Prostate gland (tissue), 2 donors: ENCODE measurements around the gene ZNF701. TPM values are rescaled to one million over a fixed set of nuclear protein-coding genes. Genes with fewer than 3 reads are reported as not detected.
"Not testable (repeated sequence)": the region's sequence is repeated elsewhere in the genome, so short reads cannot be mapped to it uniquely, and the experiment has no call there.

Source experiments
- DNase-seq: peaks from one replicate; pipeline ENCODE4 v3.0.0-alpha.2; 2019; ENCODE audit warnings: low spot score
- H3K27ac ChIP-seq, 2 donors: fragments of 200-600 bp; sonication (generic); 2 replicates each; pipeline ENCODE4 v1.5.1; 2017 to 2019
- H3K27me3 ChIP-seq: fragments of 200-600 bp; sonication (generic); replicated peaks from 2 replicates; pipeline ENCODE4 v1.5.1; 2019; ENCODE audit not compliant: insufficient read depth
- H3K36me3 ChIP-seq, 2 donors: fragments of 200-600 bp; sonication (generic); 1 replicate in 1 of 2; 2 replicates in 1 of 2; pipeline versions ENCODE4 v1.5.1 to v1.8.1; 2017 to 2019
- H3K4me1 ChIP-seq: fragments of 200-600 bp; sonication (generic); replicated peaks from 2 replicates; pipeline ENCODE4 v1.5.1; 2019
- H3K4me3 ChIP-seq, 2 donors: fragments of 200-600 bp; sonication (generic); 2 replicates each; pipeline ENCODE4 v1.5.1; 2017 to 2019
- H3K9me3 ChIP-seq: fragments of 200-600 bp; sonication (generic); 2 replicates; pipeline ENCODE4 v1.5.1; 2017
- POLR2A ChIP-seq: fragments of 450-650 bp; IDR thresholded peaks from one replicate; pipeline ENCODE4 v1.6.1; 2016; ENCODE audit warnings: antibody characterized with exemption, mild to moderate bottlenecking
- POLR2AphosphoS5 ChIP-seq: sonication (generic); formaldehyde crosslinking; IDR thresholded peaks from one replicate; pipeline ENCODE4 v1.6.1; 2017; ENCODE audit warnings: antibody characterized with exemption
- WGBS: methylation state at CpG from one replicate; pipeline ENCODE4 v1.1.5; 2018; 5-methylcytosine and 5-hydroxymethylcytosine counted together
- intact Hi-C: fragments of 100-400 bp; cut with DNase I; formaldehyde crosslinking; loops from one replicate; pipeline ENCODE4 v1.14.2; 2022
- total RNA-seq, 2 donors: library from RNA; depleted of rRNA; stranded (reverse); fragments of >200 nt; gene quantifications; one replicate each; pipeline ENCODE4 v1.1.0, GENCODE V29; 2016
- TF ChIP-seq, protein P1 (sequence below), 4 experiments: fragments of 200-600 bp in 2 of 4; fragments of 450-650 bp in 2 of 4; sonication (generic) in 2 of 4; IDR thresholded peaks; 1 replicate in 3 of 4; 2 replicates in 1 of 4; pipeline ENCODE4 v1.5.1; 2016 to 2019; ENCODE audit warnings: antibody characterized with exemption in 4 of 4, mild to moderate bottlenecking in 2 of 4, moderate library complexity in 2 of 4

Gene ZNF701
- total RNA-seq, 2 donors from 2014 or later: 15.4 to 22.1 TPM

DNA sequence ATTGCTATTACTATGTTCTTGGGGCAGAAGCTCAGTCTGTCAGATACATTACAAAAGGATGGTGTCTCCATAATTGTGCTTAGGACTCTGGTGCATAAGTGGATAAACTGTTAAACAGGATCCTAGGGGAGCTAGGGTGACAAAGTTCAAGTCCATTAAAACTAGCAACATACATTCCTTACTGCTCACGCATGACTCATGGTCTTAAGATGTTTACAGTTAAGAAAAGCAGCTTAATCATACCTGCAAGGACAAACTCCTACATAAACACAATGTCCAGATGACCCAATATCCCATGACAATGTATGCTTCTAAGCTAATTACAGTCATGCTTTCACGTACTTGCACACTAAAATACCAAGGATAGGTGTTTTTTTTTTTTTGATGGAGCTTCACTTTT lies 3.5 kb upstream of the ZNF701 start:
- Histone ChIP-seq H3K27ac (no peak overlapping the region), H3K4me1 (no peaks in the 10 kb centered on the region), H3K27me3 (no peaks in the 10 kb centered on the region), H3K36me3 (no peaks in the 10 kb centered on the region), H3K9me3 (no peaks in the 10 kb centered on the region), H3K4me3 (no peak overlapping the region)
- intact Hi-C loops: no loop called here
- DNase-seq: no peak
- no peak for TF ChIP-seq POLR2AphosphoS5
- 82% methylated on average over 2 of the region's 2 CpGs for WGBS

DNA sequence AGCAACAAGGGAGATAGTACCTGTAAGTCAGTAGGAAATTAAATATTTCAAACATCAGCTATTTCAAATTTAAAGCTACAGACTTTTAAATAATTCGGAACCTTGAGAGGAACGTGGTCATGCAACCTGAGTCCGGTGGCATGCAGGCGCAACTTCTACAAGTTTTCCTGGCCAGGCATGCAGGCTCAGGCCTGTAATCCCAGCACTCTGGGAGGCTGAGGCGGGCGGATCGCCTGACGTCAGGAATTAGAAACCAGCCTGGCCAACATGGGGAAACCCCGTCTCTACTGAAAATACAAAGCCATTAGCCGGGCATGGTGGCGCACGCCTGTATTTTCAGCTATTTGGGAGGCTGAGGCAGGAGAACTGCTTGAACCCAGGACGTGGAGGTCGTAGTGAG lies 2.2 kb upstream of the ZNF701 start:
- WGBS: 92% methylated on average over 14 of the region's 14 CpGs
- Histone ChIP-seq H3K36me3 (no peaks in the 10 kb centered on the region), H3K27me3 (no peaks in the 10 kb centered on the region), H3K4me3 (no peak overlapping the region), H3K27ac (no peak overlapping the region), H3K4me1 (no peaks in the 10 kb centered on the region), H3K9me3 (no peaks in the 10 kb centered on the region)
- DNase-seq: no peak
- intact Hi-C loops: no loop called here
- TF ChIP-seq, protein P1, sequence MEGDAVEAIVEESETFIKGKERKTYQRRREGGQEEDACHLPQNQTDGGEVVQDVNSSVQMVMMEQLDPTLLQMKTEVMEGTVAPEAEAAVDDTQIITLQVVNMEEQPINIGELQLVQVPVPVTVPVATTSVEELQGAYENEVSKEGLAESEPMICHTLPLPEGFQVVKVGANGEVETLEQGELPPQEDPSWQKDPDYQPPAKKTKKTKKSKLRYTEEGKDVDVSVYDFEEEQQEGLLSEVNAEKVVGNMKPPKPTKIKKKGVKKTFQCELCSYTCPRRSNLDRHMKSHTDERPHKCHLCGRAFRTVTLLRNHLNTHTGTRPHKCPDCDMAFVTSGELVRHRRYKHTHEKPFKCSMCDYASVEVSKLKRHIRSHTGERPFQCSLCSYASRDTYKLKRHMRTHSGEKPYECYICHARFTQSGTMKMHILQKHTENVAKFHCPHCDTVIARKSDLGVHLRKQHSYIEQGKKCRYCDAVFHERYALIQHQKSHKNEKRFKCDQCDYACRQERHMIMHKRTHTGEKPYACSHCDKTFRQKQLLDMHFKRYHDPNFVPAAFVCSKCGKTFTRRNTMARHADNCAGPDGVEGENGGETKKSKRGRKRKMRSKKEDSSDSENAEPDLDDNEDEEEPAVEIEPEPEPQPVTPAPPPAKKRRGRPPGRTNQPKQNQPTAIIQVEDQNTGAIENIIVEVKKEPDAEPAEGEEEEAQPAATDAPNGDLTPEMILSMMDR (IDR thresholded peaks at IDR 0.05): no peak
- TF ChIP-seq POLR2A (no peak), POLR2AphosphoS5 (no peak)

DNA sequence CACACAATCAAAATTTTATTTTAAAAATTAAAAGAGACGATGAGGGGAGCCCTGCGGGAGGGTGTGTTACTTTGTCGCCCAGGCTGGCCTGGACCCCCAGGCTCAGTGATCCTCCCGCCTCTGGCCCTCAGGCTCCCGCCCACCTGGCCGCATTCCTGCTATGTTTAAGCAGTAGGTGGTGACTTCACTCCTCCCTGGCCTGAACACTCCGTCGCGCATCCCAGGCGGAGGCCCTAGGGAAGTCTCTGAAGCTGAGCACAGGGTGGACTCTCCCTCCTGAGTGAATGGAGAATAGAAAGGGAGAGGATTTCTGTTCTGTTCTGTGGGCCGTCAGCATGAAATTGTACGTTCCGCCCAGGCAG lies 468 bp upstream of the ZNF701 start:
- H3K36me3 ChIP-seq, H3K9me3 ChIP-seq, intact Hi-C loops, H3K4me1 ChIP-seq, H3K27me3 ChIP-seq: not testable (repeated sequence)
- peak overlapping the region; percentile 73 to 81 for H3K27ac ChIP-seq
- peak; percentile 31 for DNase-seq
- WGBS: 2% methylated on average over 13 of the region's 13 CpGs
- peak overlapping the region; percentile 59 to 77 for H3K4me3 ChIP-seq

DNA sequence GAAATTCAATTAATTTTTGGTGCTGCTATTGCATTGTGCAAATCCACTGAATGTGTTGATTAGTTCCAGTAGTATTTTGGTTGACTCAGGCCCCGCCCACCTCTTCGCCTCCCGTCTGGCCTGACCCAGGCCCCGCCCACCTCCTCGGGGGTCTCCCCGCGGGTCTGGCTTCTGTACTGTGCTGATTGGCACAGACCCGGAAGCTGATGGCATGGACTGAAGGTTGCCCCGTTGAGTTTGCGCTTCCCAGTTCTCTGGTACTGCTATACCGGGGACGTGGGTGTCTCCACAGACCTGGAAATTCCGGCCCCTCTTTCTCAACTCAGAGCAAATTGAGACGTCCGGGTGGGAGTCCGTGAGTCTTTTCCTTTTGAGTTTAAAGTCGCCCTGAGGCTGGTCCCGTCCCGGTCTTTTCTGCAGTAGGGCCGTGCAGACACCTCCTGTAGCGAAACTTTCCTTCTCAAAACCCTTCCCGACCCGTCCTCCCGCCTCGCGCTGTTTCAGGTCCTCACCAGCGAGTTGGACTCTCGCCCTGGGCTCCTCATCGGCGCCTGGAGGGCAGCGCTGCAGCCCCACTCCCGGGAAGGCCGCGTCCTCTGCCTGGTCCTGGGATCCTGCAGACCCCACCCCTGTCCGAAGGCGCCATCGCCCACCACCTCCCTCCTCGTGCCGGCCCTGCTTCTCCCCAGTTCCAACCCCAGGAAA lies 14.8 kb downstream of the ZNF701 start:
- DNase-seq: no peak
- no peak overlapping the region for H3K27ac ChIP-seq
- intact Hi-C loops: no loop called here
- no peak overlapping the region for H3K4me3 ChIP-seq
- 50% methylated on average over 39 of the region's 39 CpGs for WGBS
- no peaks in the 10 kb centered on the region for H3K36me3 ChIP-seq
- no peaks in the 10 kb centered on the region for H3K27me3 ChIP-seq
- TF ChIP-seq POLR2AphosphoS5 (no peak), POLR2A (no peak)
- TF ChIP-seq, protein P1 (IDR thresholded peaks at IDR 0.05): no peak
- H3K9me3 ChIP-seq: no peaks in the 10 kb centered on the region
- H3K4me1 ChIP-seq: no peaks in the 10 kb centered on the region

DNA sequence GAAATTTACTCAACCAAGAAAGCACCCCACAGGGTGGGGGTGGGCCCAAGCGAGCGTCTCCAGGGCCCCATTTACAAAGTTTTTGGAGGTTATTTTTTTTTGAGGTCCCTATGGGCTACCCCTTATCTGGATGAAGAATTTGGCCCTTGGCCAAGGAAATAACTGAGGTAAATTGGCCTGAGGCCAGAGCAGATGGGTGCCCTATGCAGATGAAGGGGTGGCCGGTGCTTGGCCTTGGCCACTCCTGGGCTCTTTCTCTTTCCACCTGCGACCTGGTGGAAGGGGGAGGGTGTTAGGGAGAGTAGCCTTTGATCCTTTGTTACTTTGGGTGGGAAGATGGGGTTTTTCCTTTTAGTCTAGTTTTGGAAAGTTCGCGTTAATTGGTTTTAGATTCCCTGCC lies 15.5 kb downstream of the ZNF701 start:
- Histone ChIP-seq H3K27ac (no peak overlapping the region), H3K4me3 (no peak overlapping the region), H3K27me3 (no peaks in the 10 kb centered on the region), H3K9me3 (no peaks in the 10 kb centered on the region), H3K4me1 (no peaks in the 10 kb centered on the region), H3K36me3 (no peaks in the 10 kb centered on the region)
- no peak for DNase-seq
- WGBS: 93% methylated on average over 6 of the region's 6 CpGs
- intact Hi-C loops: no loop called here
- no peak for TF ChIP-seq POLR2A
- TF ChIP-seq, protein P1 (IDR thresholded peaks at IDR 0.05): no peak
- no peak for TF ChIP-seq POLR2AphosphoS5

DNA sequence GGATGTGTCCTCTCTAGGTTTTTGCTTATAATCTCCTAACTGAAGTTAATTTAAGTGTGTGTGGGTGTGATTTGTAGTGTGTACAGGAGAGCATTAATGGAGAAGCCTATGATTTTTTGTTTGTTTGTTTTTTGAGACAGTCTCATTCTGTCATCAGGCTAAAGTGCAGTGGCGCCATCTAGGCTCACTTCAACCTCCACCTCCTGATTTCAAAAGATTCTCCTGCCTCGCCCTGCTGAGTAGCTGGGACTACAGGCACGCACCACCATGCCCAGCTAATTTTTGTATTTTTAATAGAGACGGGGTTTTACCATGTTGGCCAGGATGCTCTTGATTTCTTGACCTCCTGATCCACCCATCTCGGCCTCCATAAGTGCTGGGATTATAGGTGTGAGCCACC lies 20.6 kb downstream of the ZNF701 start:
- Histone ChIP-seq H3K27ac (no peak overlapping the region), H3K4me1 (no peaks in the 10 kb centered on the region), H3K4me3 (no peak overlapping the region), H3K27me3 (no peaks in the 10 kb centered on the region), H3K36me3 (no peaks in the 10 kb centered on the region), H3K9me3 (no peaks in the 10 kb centered on the region)
- DNase-seq: no peak
- 86% methylated on average over 5 of the region's 5 CpGs for WGBS
- TF ChIP-seq POLR2A: no peak
- TF ChIP-seq POLR2AphosphoS5: no peak
- TF ChIP-seq, protein P1 (IDR thresholded peaks at IDR 0.05): no peak
- intact Hi-C loops: no loop called here
